Keratinocyte (primary cell): Measurements from ENCODE around the gene IFNA2. TPM values are rescaled to one million over a fixed set of nuclear protein-coding genes. Genes with fewer than 3 reads are reported as not detected.
"Not testable (repeated sequence)": the region's sequence is repeated elsewhere in the genome, so short reads cannot be mapped to it uniquely, and the experiment has no call there.

Source experiments
- DNase-seq: peaks from one replicate; pipeline ENCODE4 v3.0.0-alpha.2; 2011; ENCODE audit warnings: low read depth, missing footprints, low spot score
- FAIRE-seq: peaks from 2 replicates; lab custom pipeline; 2011; peaks lifted over from hg19 to GRCh38; lab: Jason Lieb, UNC
- H2AFZ ChIP-seq: 2 replicates; pipeline ENCODE4 v1.6.0; 2012; ENCODE audit warnings: low read length, control low read depth, inconsistent platforms; ENCODE audit not compliant: control insufficient read depth
- H3K27ac ChIP-seq: 2 replicates; pipeline ENCODE4 v1.5.1; 2011; ENCODE audit warnings: low read length; ENCODE audit not compliant: control insufficient read depth, insufficient read depth
- H3K27me3 ChIP-seq: 3 replicates; pipeline ENCODE4 v1.6.0; 2011; ENCODE audit warnings: low read length; ENCODE audit not compliant: control insufficient read depth, insufficient read depth; ENCODE audit errors: extremely low read depth
- H3K36me3 ChIP-seq, 2 experiments: 2 replicates in 1 of 2; 3 replicates in 1 of 2; pipeline ENCODE4 v1.5.1; 2011; ENCODE audit warnings: low read length in 2 of 2, mild to moderate bottlenecking in 1 of 2; ENCODE audit not compliant: control insufficient read depth in 2 of 2, insufficient read depth in 2 of 2; ENCODE audit errors: extremely low read depth in 1 of 2
- H3K4me1 ChIP-seq: 3 replicates; pipeline ENCODE4 v1.5.1; 2011; ENCODE audit warnings: low read length; ENCODE audit not compliant: control insufficient read depth, insufficient read depth; ENCODE audit errors: extremely low read depth
- H3K4me2 ChIP-seq: 3 replicates; pipeline ENCODE4 v1.6.0; 2011; ENCODE audit warnings: low read depth, low read length; ENCODE audit not compliant: control insufficient read depth, insufficient read depth; ENCODE audit errors: extremely low read depth
- H3K4me3 ChIP-seq, 3 experiments: fragments of 200-600 bp in 1 of 3; sonication (generic) in 1 of 3; 2 replicates in 2 of 3; 3 replicates in 1 of 3; pipeline ENCODE4 v1.5.1; 2011 to 2016; ENCODE audit warnings: low read length in 3 of 3, mild to moderate bottlenecking in 3 of 3, control low read depth in 2 of 3, inconsistent platforms in 1 of 3, low read depth in 1 of 3, mixed read lengths in 1 of 3, mixed run types in 1 of 3, moderate library complexity in 1 of 3; ENCODE audit not compliant: control insufficient read depth in 2 of 3, insufficient read depth in 2 of 3; ENCODE audit errors: extremely low read depth in 1 of 3
- H3K79me2 ChIP-seq: 2 replicates; pipeline ENCODE4 v1.6.0; 2012; ENCODE audit warnings: low read length; ENCODE audit not compliant: control insufficient read depth, insufficient read depth
- H3K9ac ChIP-seq: 3 replicates; pipeline ENCODE4 v1.6.0; 2011; ENCODE audit warnings: low read length; ENCODE audit not compliant: control insufficient read depth, insufficient read depth; ENCODE audit errors: extremely low read depth
- H3K9me1 ChIP-seq: 3 replicates; pipeline ENCODE4 v1.6.0; 2011; ENCODE audit warnings: low read length; ENCODE audit not compliant: control insufficient read depth, insufficient read depth; ENCODE audit errors: extremely low read depth
- H3K9me3 ChIP-seq: 2 replicates; pipeline ENCODE4 v1.5.1; 2012; ENCODE audit warnings: low read depth, low read length; ENCODE audit not compliant: control insufficient read depth
- H4K20me1 ChIP-seq: 3 replicates; pipeline ENCODE4 v1.6.0; 2011; ENCODE audit warnings: low read length; ENCODE audit not compliant: control insufficient read depth, insufficient read depth; ENCODE audit errors: extremely low read depth
- EZH2 ChIP-seq: IDR thresholded peaks from one replicate; pipeline ENCODE4 v1.6.1; 2012; ENCODE audit warnings: inconsistent platforms, mild to moderate bottlenecking, low read length, moderate library complexity
- dilution Hi-C: fragments of 300-500 bp; cut with MboI; formaldehyde crosslinking; loops from one replicate; pipeline ENCODE4 v1.7.0; 2020; ENCODE audit warnings: low sequenced_read_pairs; ENCODE audit not compliant: extremely low pct_ligation_motif_present
- polyA plus RNA-seq, 5 experiments: library from polyadenylated mRNA; depleted of rRNA in 3 of 5; stranded (reverse) in 3 of 5; stranded (forward) in 1 of 5; unstranded in 1 of 5; fragments of >200 nt; gene quantifications; 1 replicate in 1 of 5; 2 replicates in 3 of 5; 3 replicates in 1 of 5; pipeline versions ENCODE4 v1.2.1 to v1.2.3, GENCODE V29; 2011 to 2012; ENCODE audit warnings: missing spikeins in 2 of 5, low read depth in 1 of 5, low replicate concordance in 1 of 5
- TF ChIP-seq, protein P1 (sequence below), 3 experiments: IDR thresholded peaks in 1 of 3; conservative IDR thresholded peaks in 1 of 3; optimal IDR thresholded peaks in 1 of 3; 2 replicates in 2 of 3; 3 replicates in 1 of 3; pipeline versions ENCODE3 to v1.5.1; 2011; ENCODE audit warnings: low read length in 3 of 3, mild to moderate bottlenecking in 3 of 3, moderate library complexity in 2 of 3, control low read depth in 1 of 3, inconsistent platforms in 1 of 3; ENCODE audit not compliant: insufficient read depth in 2 of 3; ENCODE audit errors: extremely low read depth in 1 of 3

IFNA2 gene
- polyA plus RNA-seq, 1 donor (not counting 4 experiments of a cell fraction or from before 2014, with no cell fraction given): not detected

DNA sequence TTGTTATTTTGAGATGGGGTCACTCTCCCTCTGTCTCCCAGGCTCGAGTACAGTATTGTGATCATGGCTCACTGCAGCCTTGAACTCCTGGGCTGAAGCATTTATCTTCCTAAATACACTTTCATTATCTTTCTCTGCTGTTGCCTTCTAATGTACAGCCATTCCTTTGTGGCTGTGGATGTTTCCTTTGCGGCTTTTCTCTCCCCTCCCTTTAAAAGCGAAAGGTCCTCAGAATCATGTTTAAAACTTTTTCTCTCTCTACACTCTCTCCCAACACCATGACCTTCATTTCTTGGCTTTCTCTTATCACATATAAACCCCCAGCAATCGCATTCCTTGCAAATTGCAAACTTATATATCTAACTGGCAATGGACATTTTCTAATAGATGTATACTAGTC lies 1.6 kb downstream of the IFNA2 start:
- Histone ChIP-seq H3K9me3 (no peaks in the 10 kb centered on the region), H3K9me1 (no peaks in the 10 kb centered on the region), H3K4me1 (no peaks in the 10 kb centered on the region), H2AFZ (no peak overlapping the region), H4K20me1 (no peaks in the 10 kb centered on the region), H3K27me3 (peaks cover 49% of the 10 kb centered on the region), H3K27ac (no peak overlapping the region), H3K79me2 (no peaks in the 10 kb centered on the region), H3K4me2 (no peak overlapping the region), H3K36me3 (no peaks in the 10 kb centered on the region), H3K4me3 (no peak overlapping the region), H3K9ac (no peak overlapping the region)
- dilution Hi-C loops: no loop called here
- TF ChIP-seq, protein P1, sequence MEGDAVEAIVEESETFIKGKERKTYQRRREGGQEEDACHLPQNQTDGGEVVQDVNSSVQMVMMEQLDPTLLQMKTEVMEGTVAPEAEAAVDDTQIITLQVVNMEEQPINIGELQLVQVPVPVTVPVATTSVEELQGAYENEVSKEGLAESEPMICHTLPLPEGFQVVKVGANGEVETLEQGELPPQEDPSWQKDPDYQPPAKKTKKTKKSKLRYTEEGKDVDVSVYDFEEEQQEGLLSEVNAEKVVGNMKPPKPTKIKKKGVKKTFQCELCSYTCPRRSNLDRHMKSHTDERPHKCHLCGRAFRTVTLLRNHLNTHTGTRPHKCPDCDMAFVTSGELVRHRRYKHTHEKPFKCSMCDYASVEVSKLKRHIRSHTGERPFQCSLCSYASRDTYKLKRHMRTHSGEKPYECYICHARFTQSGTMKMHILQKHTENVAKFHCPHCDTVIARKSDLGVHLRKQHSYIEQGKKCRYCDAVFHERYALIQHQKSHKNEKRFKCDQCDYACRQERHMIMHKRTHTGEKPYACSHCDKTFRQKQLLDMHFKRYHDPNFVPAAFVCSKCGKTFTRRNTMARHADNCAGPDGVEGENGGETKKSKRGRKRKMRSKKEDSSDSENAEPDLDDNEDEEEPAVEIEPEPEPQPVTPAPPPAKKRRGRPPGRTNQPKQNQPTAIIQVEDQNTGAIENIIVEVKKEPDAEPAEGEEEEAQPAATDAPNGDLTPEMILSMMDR (optimal IDR thresholded peaks at IDR 0.05 in 1 of 3, IDR thresholded peaks at IDR 0.05 in 1 of 3, conservative IDR thresholded peaks at IDR 0.05 in 1 of 3; ENCODE audit: extremely low read depth in 1 of 3, insufficient read depth in 2 of 3, low read length in 3 of 3): no peak
- no peak for TF ChIP-seq EZH2
- FAIRE-seq (no peak), DNase-seq (no peak)

DNA sequence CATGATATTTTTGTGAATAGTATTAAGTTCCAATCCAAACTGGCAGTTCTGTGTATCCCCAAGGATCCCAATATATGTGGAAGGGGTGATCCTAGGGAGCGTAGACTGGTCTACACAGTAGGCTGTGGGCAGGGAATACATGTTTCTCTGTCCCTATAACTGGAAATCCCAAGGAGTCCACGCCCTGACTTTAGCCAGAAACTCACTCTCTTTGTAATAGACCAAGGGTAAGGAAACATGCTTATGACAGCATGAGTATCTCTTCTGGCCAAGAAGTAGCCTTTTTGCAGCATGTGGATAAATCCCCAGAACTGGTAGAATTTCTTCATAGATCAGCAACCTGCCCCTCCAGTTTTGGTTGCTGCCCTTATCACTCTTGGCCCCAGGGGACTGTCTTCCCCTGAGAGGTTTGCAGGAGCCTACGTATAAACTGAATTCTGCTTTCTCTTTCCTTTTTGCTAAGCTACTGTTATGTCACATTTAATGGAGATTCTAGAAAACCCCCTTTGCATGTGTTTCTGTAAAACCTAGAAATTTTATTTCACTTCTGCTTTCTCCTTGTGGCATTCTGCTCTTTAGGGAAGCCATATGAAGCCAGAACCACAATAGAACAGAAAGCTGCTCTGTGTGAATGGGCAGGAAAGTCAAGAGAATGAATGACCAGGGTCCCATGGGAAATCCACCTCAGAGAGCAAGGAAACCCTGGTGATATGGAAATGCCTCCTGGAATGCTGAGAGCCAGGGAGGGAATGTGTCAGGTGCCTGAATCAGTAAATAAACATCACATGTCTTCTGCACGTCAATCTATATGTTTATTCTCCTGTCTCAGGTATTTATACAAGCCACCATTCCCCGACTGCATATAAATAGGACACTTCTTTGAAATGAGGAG lies 3.5 kb downstream of the IFNA2 start:
- no peak for DNase-seq
- Histone ChIP-seq H3K27me3 (peaks cover 53% of the 10 kb centered on the region), H3K4me1 (no peaks in the 10 kb centered on the region), H3K4me2 (no peak overlapping the region), H3K27ac (no peak overlapping the region), H3K9me1 (no peaks in the 10 kb centered on the region), H3K9me3 (no peaks in the 10 kb centered on the region), H3K4me3 (no peak overlapping the region), H3K9ac (no peak overlapping the region), H4K20me1 (no peaks in the 10 kb centered on the region), H3K36me3 (no peaks in the 10 kb centered on the region), H2AFZ (no peak overlapping the region), H3K79me2 (no peaks in the 10 kb centered on the region)
- no peak for FAIRE-seq
- TF ChIP-seq, protein P1 (optimal IDR thresholded peaks at IDR 0.05 in 1 of 3, IDR thresholded peaks at IDR 0.05 in 1 of 3, conservative IDR thresholded peaks at IDR 0.05 in 1 of 3; ENCODE audit: extremely low read depth in 1 of 3, insufficient read depth in 2 of 3, low read length in 3 of 3): no peak
- dilution Hi-C loops: no loop called here

- H4K20me1 ChIP-seq, H3K9ac ChIP-seq, H3K4me1 ChIP-seq, dilution Hi-C loops, H2AFZ ChIP-seq, H3K4me3 ChIP-seq, DNase-seq, H3K9me1 ChIP-seq, H3K27ac ChIP-seq, H3K36me3 ChIP-seq, H3K79me2 ChIP-seq, H3K4me2 ChIP-seq, H3K9me3 ChIP-seq: not testable (repeated sequence)
- peak; percentile 63 for FAIRE-seq
- H3K27me3 ChIP-seq: peaks cover 16% of the 10 kb centered on the region
Observed at GRCh38 chr9:21371467-21371866, 13.7 kb downstream of the IFNA2 start.
